CD4-positive, alpha-beta memory T cell (primary cell): ENCODE data around the gene ONECUT1. TPM values are rescaled to one million over a fixed set of nuclear protein-coding genes. Genes with fewer than 3 reads are reported as not detected.
"Not testable (repeated sequence)": the region's sequence is repeated elsewhere in the genome, so short reads cannot be mapped to it uniquely, and the experiment has no call there.

Experiments
- CTCF ChIA-PET: fragments of 350-600 bp; sonication (Branson Sonifier 250); formaldehyde crosslinking; loops from one replicate; lab custom pipeline; 2021; ENCODE audit warnings: inconsistent platforms; ENCODE audit not compliant: partially characterized antibody; lab: Charles Lee
- POLR2A ChIA-PET: fragments of 350-600 bp; sonication (Branson Sonifier 250); formaldehyde crosslinking; loops from one replicate; lab custom pipeline; 2021; ENCODE audit not compliant: partially characterized antibody; lab: Charles Lee
- DNase-seq, 5 donors: peaks; one replicate each; pipeline versions ENCODE4 v3.0.0 to v3.0.0-alpha.2; 2020 to 2022; ENCODE audit warnings: mixed read lengths in 1 of 5
- H3K27ac ChIP-seq: one replicate; pipeline ENCODE4 v1.7.0; 2013; ENCODE audit warnings: low read depth, low read length
- H3K27me3 ChIP-seq: 2 replicates; pipeline ENCODE4 v1.7.0; 2013; ENCODE audit warnings: mild to moderate bottlenecking, low read length, moderate library complexity; ENCODE audit not compliant: insufficient read depth
- H3K36me3 ChIP-seq: 2 replicates; pipeline ENCODE4 v1.7.0; 2013; ENCODE audit warnings: mild to moderate bottlenecking, low read length, moderate library complexity; ENCODE audit not compliant: insufficient read depth
- H3K4me1 ChIP-seq: 2 replicates; pipeline ENCODE4 v1.7.0; 2013; ENCODE audit warnings: mild to moderate bottlenecking, low read length, moderate library complexity; ENCODE audit not compliant: insufficient read depth
- H3K4me3 ChIP-seq, 2 donors: one replicate each; pipeline ENCODE4 v1.7.0; 2013; ENCODE audit warnings: low read length in 2 of 2, mild to moderate bottlenecking in 1 of 2
- H3K9me3 ChIP-seq, 2 donors: one replicate each; pipeline ENCODE4 v1.7.0; 2013; ENCODE audit warnings: low read length in 2 of 2, control low read depth in 1 of 2; ENCODE audit not compliant: control insufficient read depth in 1 of 2
- H3K27ac Mint-ChIP-seq, 7 donors: one replicate each; pipeline ENCODE4 v1.8.0; 2020 to 2021; ENCODE audit warnings: mixed read lengths in 7 of 7, mild to moderate bottlenecking in 6 of 7, inconsistent platforms in 3 of 7, moderate library complexity in 3 of 7
- H3K27me3 Mint-ChIP-seq, 2 donors: one replicate each; pipeline ENCODE4 v1.8.0; 2020 to 2021; ENCODE audit warnings: mixed read lengths in 2 of 2
- H3K36me3 Mint-ChIP-seq, 2 donors: one replicate each; pipeline ENCODE4 v1.8.0; 2020 to 2021; ENCODE audit warnings: mixed read lengths in 2 of 2, inconsistent platforms in 1 of 2, mild to moderate bottlenecking in 1 of 2
- H3K4me1 Mint-ChIP-seq, 4 donors: one replicate each; pipeline ENCODE4 v1.8.0; 2020 to 2021; ENCODE audit warnings: mixed read lengths in 4 of 4, mild to moderate bottlenecking in 1 of 4
- H3K4me3 Mint-ChIP-seq, 8 donors: one replicate each; pipeline ENCODE4 v1.8.0; 2020 to 2021; ENCODE audit warnings: mixed read lengths in 8 of 8, mild to moderate bottlenecking in 7 of 8, moderate library complexity in 6 of 8, inconsistent platforms in 3 of 8
- H3K9me3 Mint-ChIP-seq, 8 donors: one replicate each; pipeline ENCODE4 v1.8.0; 2020 to 2021; ENCODE audit warnings: mixed read lengths in 8 of 8, mild to moderate bottlenecking in 5 of 8, inconsistent platforms in 3 of 8, moderate library complexity in 1 of 8
- intact Hi-C: fragments of 100-400 bp; cut with micrococcal nuclease; formaldehyde crosslinking; loops from one replicate; pipeline ENCODE4 v1.15.1; 2023
- polyA plus RNA-seq, 2 donors: library from polyadenylated mRNA; unstranded; fragments of 300-500 nt; fragmentation: Illumina TruSeq; gene quantifications; one replicate each; pipeline ENCODE4 v1.2.3, GENCODE V29; 2021
- total RNA-seq, 2 experiments: library from RNA; stranded (reverse); gene quantifications; one replicate each; pipeline ENCODE4 v1.2.3, GENCODE V29; 2021

The ONECUT1 gene
- not detected for total RNA-seq
- polyA plus RNA-seq = not detected

GRCh38 chr15:52790169-52790708 lies at the start of gene ONECUT1:
ONECUT1 (minus strand) TSS chr15:52790336; CDS start chr15:52789884, 452 bp downstream.
- Mint-ChIP-seq H3K27me3 (peaks cover 57 to 67% of the 10 kb centered on the region in 2 donors), H3K4me3 (peak within 1 kb of the TSS; percentile 81 to 87 (median 84)), H3K36me3 (no peaks in the 10 kb centered on the region), H3K9me3 (peaks cover 0 to 8% (median 4%) of the 10 kb centered on the region in 8 donors), H3K27ac (peak within 1 kb of the TSS in 4 of 7 donors; percentile 24 to 70 (median 40)), H3K4me1 (peaks cover 6 to 56% (median 23%) of the 10 kb centered on the region in 4 donors)
- H3K4me1 ChIP-seq = peaks cover 24% of the 10 kb centered on the region
- H3K9me3 ChIP-seq = no peaks in the 10 kb centered on the region
- CTCF ChIA-PET = interaction anchor here (1.0 to 1.3 kb wide), 2 partner anchors 9 to 12 kb away, joined by 4 to 5 read pairs; no protein-coding TSS in a partner anchor
- peak within 1 kb of the TSS in 1 of 2 donors; percentile 24 for H3K4me3 ChIP-seq
- intact Hi-C loops = no loop called here
- POLR2A ChIA-PET = no interaction called here
- peaks cover 58% of the 10 kb centered on the region for H3K27me3 ChIP-seq
- no peaks in the 10 kb centered on the region for H3K36me3 ChIP-seq
- peak in 2 of 5 donors; percentile 37 to 43 for DNase-seq
- no peak within 1 kb of the TSS for H3K27ac ChIP-seq

GRCh38 chr15:52834379-52834778 lies 44.2 kb upstream of the ONECUT1 start:
- H3K4me3 Mint-ChIP-seq = no peak overlapping the region
- no peaks in the 10 kb centered on the region for H3K4me1 Mint-ChIP-seq
- ChIA-PET POLR2A (no interaction called here), CTCF (no interaction called here)
- peaks cover 7 to 12% of the 10 kb centered on the region in 2 donors for H3K27me3 Mint-ChIP-seq
- Histone ChIP-seq H3K4me3 (no peak overlapping the region), H3K36me3 (no peaks in the 10 kb centered on the region), H3K4me1 (no peaks in the 10 kb centered on the region), H3K27me3 (no peaks in the 10 kb centered on the region), H3K9me3 (no peaks in the 10 kb centered on the region), H3K27ac (no peak overlapping the region)
- no peak for DNase-seq
- H3K27ac Mint-ChIP-seq = no peak overlapping the region
- intact Hi-C loops = no loop called here
- no peaks in the 10 kb centered on the region for H3K36me3 Mint-ChIP-seq
- H3K9me3 Mint-ChIP-seq = peaks cover 0 to 5% (median 1%) of the 10 kb centered on the region in 8 donors

- intact Hi-C loops, H3K27ac Mint-ChIP-seq, H3K4me3 Mint-ChIP-seq, H3K27me3 ChIP-seq, H3K4me1 Mint-ChIP-seq, H3K36me3 Mint-ChIP-seq, POLR2A ChIA-PET, H3K9me3 Mint-ChIP-seq, H3K4me3 ChIP-seq, CTCF ChIA-PET, DNase-seq, H3K9me3 ChIP-seq, H3K4me1 ChIP-seq, H3K27ac ChIP-seq, H3K36me3 ChIP-seq: not testable (repeated sequence)
- H3K27me3 Mint-ChIP-seq = peaks cover 26 to 35% of the 10 kb centered on the region in 2 donors
Measured at GRCh38 chr15:52824169-52824942, 34.2 kb upstream of the ONECUT1 start.

- no peaks in the 10 kb centered on the region for H3K4me1 Mint-ChIP-seq
- peaks cover 0 to 8% (median 3%) of the 10 kb centered on the region in 8 donors for H3K9me3 Mint-ChIP-seq
- no peak overlapping the region for H3K27ac ChIP-seq
- H3K4me1 ChIP-seq = no peaks in the 10 kb centered on the region
- no peaks in the 10 kb centered on the region for H3K36me3 Mint-ChIP-seq
- no peaks in the 10 kb centered on the region for H3K36me3 ChIP-seq
- H3K9me3 ChIP-seq = no peaks in the 10 kb centered on the region
- ChIA-PET POLR2A (no interaction called here), CTCF (no interaction called here)
- no peak overlapping the region for H3K4me3 ChIP-seq
- peaks cover 34 to 51% of the 10 kb centered on the region in 2 donors for H3K27me3 Mint-ChIP-seq
- H3K27me3 ChIP-seq = peaks cover 5% of the 10 kb centered on the region
- H3K27ac Mint-ChIP-seq = no peak overlapping the region
- no peak for DNase-seq
- no peak overlapping the region for H3K4me3 Mint-ChIP-seq
- intact Hi-C loops = no loop called here
Measured at GRCh38 chr15:52822475-52822874, 32.3 kb upstream of the ONECUT1 start.

- H3K27me3 Mint-ChIP-seq = peaks cover 37 to 52% of the 10 kb centered on the region in 2 donors
Measured at GRCh38 chr15:52819253-52819652, 29.1 kb upstream of the ONECUT1 start.

GRCh38 chr15:52815899-52816298 lies 25.8 kb upstream of the ONECUT1 start:
- POLR2A ChIA-PET, intact Hi-C loops, H3K4me3 Mint-ChIP-seq: not testable (repeated sequence)

More at GRCh38 chr15:52819253-52819652, 29.1 kb upstream of the ONECUT1 start:
- no peak overlapping the region for H3K4me3 Mint-ChIP-seq
- H3K4me3 ChIP-seq = no peak overlapping the region
- peaks cover 0 to 13% (median 8%) of the 10 kb centered on the region in 8 donors for H3K9me3 Mint-ChIP-seq
- peaks cover 5% of the 10 kb centered on the region for H3K27me3 ChIP-seq
- intact Hi-C loops = no loop called here
- H3K9me3 ChIP-seq = no peaks in the 10 kb centered on the region
- H3K4me1 ChIP-seq = no peaks in the 10 kb centered on the region
- no peaks in the 10 kb centered on the region for H3K36me3 ChIP-seq
- CTCF ChIA-PET = no interaction called here
- H3K4me1 Mint-ChIP-seq = no peaks in the 10 kb centered on the region
- H3K27ac ChIP-seq = no peak overlapping the region
- H3K27ac Mint-ChIP-seq = no peak overlapping the region
- no peak for DNase-seq
- POLR2A ChIA-PET = no interaction called here
- H3K36me3 Mint-ChIP-seq = no peaks in the 10 kb centered on the region

GRCh38 chr15:52808996-52809395 lies 18.9 kb upstream of the ONECUT1 start:
- Histone ChIP-seq H3K27ac (no peak overlapping the region), H3K4me1 (peaks cover 20% of the 10 kb centered on the region), H3K27me3 (peaks cover 39% of the 10 kb centered on the region), H3K4me3 (no peak overlapping the region), H3K36me3 (no peaks in the 10 kb centered on the region), H3K9me3 (no peaks in the 10 kb centered on the region)
- ChIA-PET POLR2A (no interaction called here), CTCF (no interaction called here)
- no peak for DNase-seq
- no peaks in the 10 kb centered on the region for H3K36me3 Mint-ChIP-seq
- H3K4me3 Mint-ChIP-seq = no peak overlapping the region
- H3K27ac Mint-ChIP-seq = no peak overlapping the region
- H3K27me3 Mint-ChIP-seq = peaks cover 52 to 61% of the 10 kb centered on the region in 2 donors
- intact Hi-C loops = no loop called here
- peaks cover 6 to 16% (median 9%) of the 10 kb centered on the region in 4 donors for H3K4me1 Mint-ChIP-seq
- peaks cover 0 to 4% (median 0%) of the 10 kb centered on the region in 8 donors for H3K9me3 Mint-ChIP-seq

More at GRCh38 chr15:52815899-52816298, 25.8 kb upstream of the ONECUT1 start:
- H3K9me3 ChIP-seq, H3K36me3 Mint-ChIP-seq, H3K36me3 ChIP-seq, H3K27ac ChIP-seq, H3K4me1 Mint-ChIP-seq, CTCF ChIA-PET, H3K27ac Mint-ChIP-seq, H3K4me3 ChIP-seq, H3K27me3 ChIP-seq, H3K4me1 ChIP-seq, DNase-seq: not testable (repeated sequence)
- peaks cover 0 to 13% (median 7%) of the 10 kb centered on the region in 8 donors for H3K9me3 Mint-ChIP-seq
- H3K27me3 Mint-ChIP-seq = peaks cover 38 to 51% of the 10 kb centered on the region in 2 donors
